IMR-90 (cell line): Measurements from ENCODE around the gene CEP63. TPM values are rescaled to one million over a fixed set of nuclear protein-coding genes. Genes with fewer than 3 reads are reported as not detected.

Source experiments
- ATAC-seq: fragments of 200-7000 bp; cut with Tn5 transposase; 2 replicates; pipeline ENCODE4 v1.9.1; 2020; ENCODE audit warnings: low read depth, mild to moderate bottlenecking, moderate library complexity
- BruUV-seq: library from RNA; stranded (reverse); fragments of 400-500 nt; replicated peaks from 2 replicates; lab custom pipeline; 2021; lab: Mats Ljungman, UMichigan
- CTCF ChIA-PET: fragments of 300-600 bp; formaldehyde crosslinking; extraction: SDS; loops from one replicate; lab custom pipeline; 2021; ENCODE audit warnings: antibody characterized with exemption; lab: Yijun Ruan, JAX
- POLR2A ChIA-PET: fragments of 300-600 bp; sonication (Branson Sonifier 250); formaldehyde crosslinking; loops from one replicate; lab custom pipeline; 2022; ENCODE audit warnings: antibody characterized with exemption; ENCODE audit not compliant: unreplicated experiment; lab: Charles Lee
- DNase-seq: peaks from one replicate; pipeline ENCODE4 v3.0.0; 2013
- H2AFZ ChIP-seq: replicated peaks from 2 replicates; pipeline ENCODE3; 2013; ENCODE audit warnings: low read length, mild to moderate bottlenecking; ENCODE audit not compliant: poor library complexity
- H2AK5ac ChIP-seq: 2 replicates; pipeline ENCODE4 v1.6.1; 2013; ENCODE audit warnings: low read depth, low read length, inconsistent platforms
- H2AK9ac ChIP-seq: replicated peaks from 2 replicates; pipeline ENCODE3; 2013; ENCODE audit warnings: mild to moderate bottlenecking, low read depth, low read length, moderate library complexity; ENCODE audit not compliant: poor library complexity
- H2BK120ac ChIP-seq: 2 replicates; pipeline ENCODE4 v1.6.1; 2013; ENCODE audit warnings: low read depth, low read length, inconsistent platforms
- H2BK15ac ChIP-seq: 3 replicates; pipeline ENCODE4 v1.6.1; 2013; ENCODE audit warnings: low read depth, low read length, inconsistent platforms
- H2BK20ac ChIP-seq: 2 replicates; pipeline ENCODE4 v1.6.1; 2013; ENCODE audit warnings: low read depth, mild to moderate bottlenecking, inconsistent platforms, low read length, moderate library complexity
- H2BK5ac ChIP-seq: 2 replicates; pipeline ENCODE4 v1.6.1; 2013; ENCODE audit warnings: mild to moderate bottlenecking, low read depth, low read length, inconsistent platforms; ENCODE audit not compliant: poor library complexity, severe bottlenecking
- H3K14ac ChIP-seq: replicated peaks from 2 replicates; pipeline ENCODE4 v1.6.1; 2013; ENCODE audit warnings: low read depth, low read length, inconsistent platforms
- H3K18ac ChIP-seq: 2 replicates; pipeline ENCODE4 v1.6.1; 2013; ENCODE audit warnings: low read depth, low read length, control low read depth
- H3K23ac ChIP-seq: 2 replicates; pipeline ENCODE4 v1.6.1; 2013; ENCODE audit warnings: low read depth, low read length, inconsistent platforms
- H3K27ac ChIP-seq: 2 replicates; pipeline ENCODE4 v1.5.1; 2013; ENCODE audit warnings: mild to moderate bottlenecking, control low read depth, low read length; ENCODE audit not compliant: insufficient read depth
- H3K27me3 ChIP-seq: 2 replicates; pipeline ENCODE4 v1.6.1; 2013; ENCODE audit warnings: low read length; ENCODE audit not compliant: control insufficient read depth, insufficient read depth
- H3K36me3 ChIP-seq: 2 replicates; pipeline ENCODE4 v1.6.1; 2013; ENCODE audit warnings: low read length, mixed read lengths; ENCODE audit not compliant: control insufficient read depth, insufficient read depth
- H3K4ac ChIP-seq: 2 replicates; pipeline ENCODE4 v1.6.1; 2013; ENCODE audit warnings: low read depth, low read length, inconsistent platforms
- H3K4me1 ChIP-seq: 2 replicates; pipeline ENCODE4 v1.6.1; 2013; ENCODE audit warnings: low read length, mixed read lengths; ENCODE audit not compliant: control insufficient read depth, insufficient read depth
- H3K4me2 ChIP-seq: 2 replicates; pipeline ENCODE4 v1.6.1; 2013; ENCODE audit warnings: low read depth, mild to moderate bottlenecking, control low read depth, low read length, moderate library complexity
- H3K4me3 ChIP-seq: 2 replicates; pipeline ENCODE4 v1.5.1; 2013; ENCODE audit warnings: low read depth, mild to moderate bottlenecking, control low read depth, low read length, moderate library complexity; ENCODE audit not compliant: insufficient read depth
- H3K56ac ChIP-seq: 2 replicates; pipeline ENCODE4 v1.6.1; 2013; ENCODE audit warnings: low read length, inconsistent platforms; ENCODE audit not compliant: insufficient read depth; ENCODE audit errors: extremely low read depth
- H3K79me1 ChIP-seq, 2 experiments: 2 replicates each; pipeline ENCODE4 v1.6.1; 2013; ENCODE audit warnings: low read length in 2 of 2, inconsistent platforms in 1 of 2, low read depth in 1 of 2
- H3K9ac ChIP-seq: 2 replicates; pipeline ENCODE4 v1.6.1; 2013; ENCODE audit warnings: low read depth, low read length, control low read depth
- H3K9me1 ChIP-seq: 2 replicates; pipeline ENCODE4 v1.6.1; 2013; ENCODE audit warnings: low read length, inconsistent platforms; ENCODE audit not compliant: insufficient read depth
- H3K9me3 ChIP-seq: 2 replicates; pipeline ENCODE4 v1.6.1; 2013; ENCODE audit warnings: low read length; ENCODE audit not compliant: control insufficient read depth, insufficient read depth
- H4K20me1 ChIP-seq: 2 replicates; pipeline ENCODE4 v1.6.1; 2013; ENCODE audit warnings: low read length, inconsistent platforms; ENCODE audit not compliant: insufficient read depth
- H4K5ac ChIP-seq: 2 replicates; pipeline ENCODE4 v1.6.1; 2013; ENCODE audit warnings: mild to moderate bottlenecking, low read depth, low read length, control low read depth
- H4K8ac ChIP-seq, 2 experiments: 2 replicates each; pipeline ENCODE4 v1.6.1; 2013; ENCODE audit warnings: low read depth in 2 of 2, low read length in 2 of 2, control low read depth in 1 of 2, inconsistent platforms in 1 of 2
- H4K91ac ChIP-seq: 2 replicates; pipeline ENCODE4 v1.6.1; 2013; ENCODE audit warnings: low read depth, low read length, inconsistent platforms; ENCODE audit not compliant: insufficient read depth
- MAFK ChIP-seq: IDR thresholded peaks from 2 replicates; pipeline ENCODE4 v1.6.1; 2012; ENCODE audit warnings: low read depth, low read length, improper control_type of control experiment
- RAD21 ChIP-seq: IDR thresholded peaks from 2 replicates; pipeline ENCODE4 v1.6.1; 2012; ENCODE audit warnings: low read length, improper control_type of control experiment
- RFX5 ChIP-seq: IDR thresholded peaks from 2 replicates; pipeline ENCODE4 v1.8.0; 2012; ENCODE audit warnings: low read depth, mild to moderate bottlenecking, low read length, moderate library complexity
- WGBS, 2 experiments: methylation state at CpG; one replicate each; pipeline versions ENCODE4 v1.1.5 to v1.1.7; 2013; ENCODE audit warnings: missing lambda C conversion rate in 2 of 2; ENCODE audit not compliant: insufficient read length in 1 of 2; ENCODE audit errors: extremely low coverage in 2 of 2; 5-methylcytosine and 5-hydroxymethylcytosine counted together
- dilution Hi-C: fragments of 300-500 bp; cut with HindIII; formaldehyde crosslinking; loops from one replicate; pipeline ENCODE4 v1.14.3; 2018; ENCODE audit warnings: low sequenced_read_pairs; ENCODE audit not compliant: unreplicated experiment
- in situ Hi-C: fragments of 300-500 bp; cut with MboI; formaldehyde crosslinking; loops from 3 replicates; pipeline ENCODE4 v1.14.3; 2019; ENCODE audit warnings: low sequenced_read_pairs, inconsistent platforms, mixed read lengths
- intact Hi-C: fragments of 100-400 bp; cut with micrococcal nuclease; formaldehyde crosslinking; loops from 2 replicates; pipeline ENCODE4 v1.10.0; 2022
- polyA plus RNA-seq, 3 experiments: library from polyadenylated mRNA; depleted of rRNA; stranded (reverse); fragments of >200 nt; gene quantifications; 2 replicates each; pipeline ENCODE4 v1.2.3, GENCODE V29; 2012; ENCODE audit warnings: low replicate concordance in 1 of 3
- total RNA-seq: library from RNA; depleted of rRNA; stranded (reverse); fragments of >200 nt; gene quantifications from 2 replicates; pipeline ENCODE4 v1.2.3, GENCODE V29; 2012
- TF ChIP-seq, protein P1 (sequence below): conservative IDR thresholded peaks from 2 replicates; pipeline ENCODE4 v1.5.1; 2012; ENCODE audit warnings: mild to moderate bottlenecking, low read depth, low read length, improper control_type of control experiment

Gene CEP63
- total and polyA plus RNA-seq, 2 of the 4 experiments (the other 2 are of a cell fraction): 6.5 to 9.1 TPM

DNA sequence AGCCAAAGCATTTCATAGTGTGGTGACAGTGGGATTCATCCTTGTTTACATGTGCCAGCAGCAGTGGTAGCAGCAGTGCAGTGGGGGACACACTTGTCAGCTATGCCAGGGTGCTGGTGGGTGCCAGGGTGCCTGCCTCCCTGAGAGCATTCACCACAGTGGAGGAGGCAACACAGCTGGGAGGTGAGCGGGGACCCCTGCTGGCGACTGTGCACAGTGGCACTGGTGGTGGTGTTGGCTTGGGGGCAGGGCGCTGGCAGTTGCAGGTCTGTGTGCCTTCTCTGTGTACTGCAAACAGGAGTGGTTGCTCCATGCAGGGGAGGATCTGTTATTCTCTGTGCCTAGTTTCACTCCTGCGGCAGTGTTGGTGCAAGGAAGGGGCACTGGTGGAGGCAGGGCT, 41.2 kb downstream of the CEP63 start:
- Histone ChIP-seq H2BK15ac (no peak overlapping the region), H3K9me3 (peaks cover 7% of the 10 kb centered on the region; the same call in 1 of the 2 replicates), H3K4me2 (no peak overlapping the region), H3K4me3 (no peak overlapping the region), H4K91ac (peak overlapping the region; percentile 43; the same call in 1 of the 2 replicates), H3K18ac (no peak overlapping the region; the same call in 1 of the 2 replicates), H2BK120ac (no peak overlapping the region; the same call in 1 of the 2 replicates), H4K8ac (peak overlapping the region in 1 of 2 experiments; percentile 47; a peak in 1 of 4 replicates), H3K4me1 (peaks cover 2% of the 10 kb centered on the region; the same call in 1 of the 2 replicates), H3K79me1 (peaks cover 21 to 30% of the 10 kb centered on the region in 2 experiments), H2BK20ac (0 out of 2 replicates have a peak overlapping the region, but pooled peaks have one; percentile 35), H2AFZ (peak overlapping the region; percentile 58), H2AK5ac (peak overlapping the region; percentile 56; the same call in 1 of the 2 replicates), H2AK9ac (peak overlapping the region; percentile 71), H3K23ac (no peak overlapping the region), H3K9ac (no peak overlapping the region), H3K27me3 (no peaks in the 10 kb centered on the region), H3K56ac (no peak overlapping the region), H3K9me1 (peaks cover 8% of the 10 kb centered on the region; the same call in 1 of the 2 replicates), H4K5ac (no peak overlapping the region), H3K14ac (0 out of 2 replicates have a peak overlapping the region, but pooled peaks have one; percentile 41), H3K27ac (no peak overlapping the region), H2BK5ac (no peak overlapping the region), H3K36me3 (no peaks in the 10 kb centered on the region), H3K4ac (0 out of 2 replicates have a peak overlapping the region, but pooled peaks have one; percentile 43), H4K20me1 (no peaks in the 10 kb centered on the region; the same call in 1 of the 2 replicates)
- DNase-seq (peak; percentile 18), ATAC-seq (peak; percentile 72)
- TF ChIP-seq, protein P1, sequence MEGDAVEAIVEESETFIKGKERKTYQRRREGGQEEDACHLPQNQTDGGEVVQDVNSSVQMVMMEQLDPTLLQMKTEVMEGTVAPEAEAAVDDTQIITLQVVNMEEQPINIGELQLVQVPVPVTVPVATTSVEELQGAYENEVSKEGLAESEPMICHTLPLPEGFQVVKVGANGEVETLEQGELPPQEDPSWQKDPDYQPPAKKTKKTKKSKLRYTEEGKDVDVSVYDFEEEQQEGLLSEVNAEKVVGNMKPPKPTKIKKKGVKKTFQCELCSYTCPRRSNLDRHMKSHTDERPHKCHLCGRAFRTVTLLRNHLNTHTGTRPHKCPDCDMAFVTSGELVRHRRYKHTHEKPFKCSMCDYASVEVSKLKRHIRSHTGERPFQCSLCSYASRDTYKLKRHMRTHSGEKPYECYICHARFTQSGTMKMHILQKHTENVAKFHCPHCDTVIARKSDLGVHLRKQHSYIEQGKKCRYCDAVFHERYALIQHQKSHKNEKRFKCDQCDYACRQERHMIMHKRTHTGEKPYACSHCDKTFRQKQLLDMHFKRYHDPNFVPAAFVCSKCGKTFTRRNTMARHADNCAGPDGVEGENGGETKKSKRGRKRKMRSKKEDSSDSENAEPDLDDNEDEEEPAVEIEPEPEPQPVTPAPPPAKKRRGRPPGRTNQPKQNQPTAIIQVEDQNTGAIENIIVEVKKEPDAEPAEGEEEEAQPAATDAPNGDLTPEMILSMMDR: peak; percentile 39
- no peak for TF ChIP-seq RFX5
- peak; percentile 46 for TF ChIP-seq RAD21
- TF ChIP-seq MAFK: no peak
- ChIA-PET CTCF (no interaction called here), POLR2A (no interaction called here)
- BruUV-seq: no TSS peak
- WGBS, 2 experiments: 100% methylated on average over 3 of the region's 4 CpGs; no CpG with 5 or more reads in 1 of the 2 experiments
- intact Hi-C loops: no loop called here
- in situ Hi-C loops: no loop called here
- dilution Hi-C loops: no loop called here
